ENCODE measurements around the gene ITFG1.

The ITFG1 gene

DNA sequence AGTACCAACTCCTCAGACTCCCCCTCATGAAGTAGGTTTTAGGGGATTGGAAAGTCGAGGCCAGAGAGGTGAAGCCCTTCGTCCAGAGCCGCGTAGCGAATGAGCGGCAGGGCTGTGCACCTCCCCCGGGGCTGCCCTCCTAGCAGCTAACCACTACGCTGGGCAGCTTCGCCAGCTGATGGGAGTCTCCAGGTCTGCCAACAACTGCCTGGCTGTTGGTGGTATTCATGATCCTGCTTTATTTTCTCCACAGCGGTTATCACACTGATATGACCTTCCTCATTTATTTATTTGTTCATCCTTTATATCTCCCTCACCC, 316.3 kb downstream of the ITFG1 start:
- H3K4me3 ChIP-seq (replicated peaks; ENCODE audit: low read depth, low read length), result peak overlapping the region; percentile 80
- DNase-seq (ENCODE audit: extremely low read depth, low read depth), result no peak
- TF ChIP-seq, protein P1, sequence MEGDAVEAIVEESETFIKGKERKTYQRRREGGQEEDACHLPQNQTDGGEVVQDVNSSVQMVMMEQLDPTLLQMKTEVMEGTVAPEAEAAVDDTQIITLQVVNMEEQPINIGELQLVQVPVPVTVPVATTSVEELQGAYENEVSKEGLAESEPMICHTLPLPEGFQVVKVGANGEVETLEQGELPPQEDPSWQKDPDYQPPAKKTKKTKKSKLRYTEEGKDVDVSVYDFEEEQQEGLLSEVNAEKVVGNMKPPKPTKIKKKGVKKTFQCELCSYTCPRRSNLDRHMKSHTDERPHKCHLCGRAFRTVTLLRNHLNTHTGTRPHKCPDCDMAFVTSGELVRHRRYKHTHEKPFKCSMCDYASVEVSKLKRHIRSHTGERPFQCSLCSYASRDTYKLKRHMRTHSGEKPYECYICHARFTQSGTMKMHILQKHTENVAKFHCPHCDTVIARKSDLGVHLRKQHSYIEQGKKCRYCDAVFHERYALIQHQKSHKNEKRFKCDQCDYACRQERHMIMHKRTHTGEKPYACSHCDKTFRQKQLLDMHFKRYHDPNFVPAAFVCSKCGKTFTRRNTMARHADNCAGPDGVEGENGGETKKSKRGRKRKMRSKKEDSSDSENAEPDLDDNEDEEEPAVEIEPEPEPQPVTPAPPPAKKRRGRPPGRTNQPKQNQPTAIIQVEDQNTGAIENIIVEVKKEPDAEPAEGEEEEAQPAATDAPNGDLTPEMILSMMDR (IDR thresholded peaks at IDR 0.05; ENCODE audit: low read depth, low read length, missing control alignments), result no peak

DNA sequence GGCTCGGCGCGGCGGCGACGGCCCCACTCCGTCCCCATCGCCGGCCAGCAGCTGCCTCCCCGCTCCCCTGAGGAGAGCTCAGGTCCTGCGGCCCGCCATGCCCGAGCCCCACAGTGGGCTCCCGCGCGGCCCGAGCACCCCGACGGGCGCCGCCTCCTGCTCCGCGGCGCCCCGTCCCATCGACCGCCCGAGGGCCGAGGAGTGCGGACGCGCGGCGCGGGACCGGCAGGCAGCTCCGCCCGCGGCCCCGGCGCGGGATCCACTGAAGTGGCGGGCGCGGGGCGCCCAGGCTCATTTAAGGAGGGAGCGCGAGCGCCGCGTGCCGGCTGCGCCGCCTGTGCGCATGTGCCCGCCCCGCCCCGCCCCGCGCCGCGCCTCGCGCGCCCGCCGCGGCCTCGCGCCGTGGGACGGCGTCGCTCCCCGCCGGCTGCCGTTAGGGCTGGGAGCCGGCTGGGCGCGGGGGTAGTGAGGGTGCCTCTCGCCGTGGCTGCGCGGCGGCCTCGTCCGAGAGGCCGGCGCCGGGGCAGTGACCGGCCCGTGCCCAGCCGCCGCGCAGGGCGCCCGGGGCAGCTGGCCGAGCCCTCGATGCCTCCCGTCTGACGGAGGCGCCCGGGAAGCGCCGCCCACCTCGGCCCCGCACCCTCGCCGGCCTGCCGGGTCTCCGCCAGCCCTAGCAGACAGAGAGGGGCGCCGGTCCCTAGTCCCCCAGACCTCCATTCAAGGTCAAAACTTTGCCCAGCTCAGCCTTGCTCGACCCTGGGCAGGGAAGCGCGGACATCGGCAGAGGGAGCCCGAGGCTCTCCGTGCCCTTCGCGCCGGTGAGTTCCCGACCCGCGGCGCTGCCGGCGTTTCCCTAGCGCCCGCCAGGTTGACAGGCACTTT, 316.9 kb downstream of the ITFG1 start, which contains the start of gene NETO2:
NETO2 (minus strand) TSS at position 269 of the 882 bp plus-strand sequence. CDS start 333 bp downstream, outside the sequence.
- peak within 1 kb of the TSS; percentile 80 for H3K4me3 ChIP-seq (replicated peaks; ENCODE audit: low read depth, low read length)
- TF ChIP-seq, protein P1 (IDR thresholded peaks at IDR 0.05; ENCODE audit: low read depth, low read length, missing control alignments), result peak; percentile 52
- no peak for DNase-seq (ENCODE audit: extremely low read depth, low read depth)

DNA sequence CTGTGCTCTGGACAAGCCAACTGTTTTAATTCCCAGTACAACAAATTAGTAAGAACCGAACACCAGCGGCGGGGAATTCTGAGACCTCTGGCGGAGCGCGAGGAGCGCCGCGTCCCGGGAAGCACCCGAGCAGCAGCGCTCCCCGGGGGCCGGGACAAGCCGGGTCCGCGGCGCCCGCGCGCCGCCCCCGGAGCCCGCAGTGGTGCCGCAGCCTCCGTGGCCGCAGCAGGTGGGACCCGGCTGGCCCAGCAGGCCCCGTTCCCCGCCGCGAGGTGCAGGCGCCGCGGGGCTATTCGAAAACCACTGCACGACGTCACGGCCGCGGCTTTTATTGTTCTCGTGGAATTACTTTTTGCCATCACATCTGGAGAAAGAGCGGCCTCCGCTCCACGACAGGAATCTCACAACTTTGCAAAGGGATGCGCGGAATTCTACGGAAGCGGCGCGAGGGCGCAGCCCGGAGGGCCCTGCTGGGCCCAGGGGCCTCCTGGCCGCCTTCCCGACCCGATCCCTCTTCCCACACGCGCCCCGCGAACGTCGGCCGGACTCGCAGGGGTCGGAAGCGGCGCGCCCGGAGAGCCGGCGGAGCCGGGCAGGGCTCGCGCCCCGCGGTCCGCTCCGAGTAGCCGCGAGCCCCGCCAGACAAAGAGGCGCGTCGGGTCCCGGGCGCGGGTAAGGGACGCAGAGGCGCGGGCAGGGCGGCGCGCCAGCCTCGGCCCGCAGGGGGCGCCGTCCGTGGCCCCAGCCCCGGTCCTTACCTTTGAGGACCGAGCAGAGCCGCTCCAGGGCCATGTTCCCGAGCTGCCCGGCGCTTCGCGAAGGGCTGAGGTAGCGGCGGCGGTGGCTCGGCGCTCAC, 317.8 kb downstream of the ITFG1 start:
- H3K4me3 ChIP-seq (replicated peaks; ENCODE audit: low read depth, low read length), result peak overlapping the region; percentile 80
- TF ChIP-seq, protein P1 (IDR thresholded peaks at IDR 0.05; ENCODE audit: low read depth, low read length, missing control alignments), result peak; percentile 55
- DNase-seq (ENCODE audit: extremely low read depth, low read depth), result no peak

GRCh38 chr16:47142486-47142820, 318.4 kb downstream of the ITFG1 start:
- peak overlapping the region; percentile 80 for H3K4me3 ChIP-seq (replicated peaks; ENCODE audit: low read depth, low read length)
- DNase-seq (ENCODE audit: extremely low read depth, low read depth), result no peak
- TF ChIP-seq, protein P1 (IDR thresholded peaks at IDR 0.05; ENCODE audit: low read depth, low read length, missing control alignments), result no peak

- peak; percentile 61 for DNase-seq (ENCODE audit: extremely low read depth, low read depth)
- peak overlapping the region; percentile 80 for H3K4me3 ChIP-seq (replicated peaks; ENCODE audit: low read depth, low read length)
- TF ChIP-seq, protein P1 (IDR thresholded peaks at IDR 0.05; ENCODE audit: low read depth, low read length, missing control alignments), result peak; percentile 96
Measured at GRCh38 chr16:47141773-47142485, 318.9 kb downstream of the ITFG1 start.

- H3K4me3 ChIP-seq (replicated peaks; ENCODE audit: low read depth, low read length), result no peak overlapping the region
- TF ChIP-seq, protein P1 (IDR thresholded peaks at IDR 0.05; ENCODE audit: low read depth, low read length, missing control alignments), result no peak
- DNase-seq (ENCODE audit: extremely low read depth, low read depth), result no peak
Measured at GRCh38 chr16:47140686-47141085, 320.2 kb downstream of the ITFG1 start.

All from HFF-Myc (cell line).